HCT116 (cell line): ENCODE measurements around the gene KRT6C. TPM values are rescaled to one million over a fixed set of nuclear protein-coding genes. Genes with fewer than 3 reads are reported as not detected.

Experiments
- ATAC-seq: fragments of 200-7000 bp; cut with Tn5 transposase; 2 replicates; pipeline ENCODE4 v1.9.1; 2020; ENCODE audit warnings: mild to moderate bottlenecking, moderate library complexity
- BruUV-seq: library from RNA; stranded (reverse); fragments of 400-500 nt; replicated peaks from 2 replicates; lab custom pipeline; 2021; lab: Mats Ljungman, UMichigan
- CTCF ChIA-PET: fragments of 300-600 bp; sonication (Branson Sonifier 250); formaldehyde crosslinking; loops from one replicate; lab custom pipeline; 2021; ENCODE audit warnings: antibody characterized with exemption; lab: Charles Lee
- POLR2A ChIA-PET: fragments of 300-600, 350-600 bp; sonication (Branson Sonifier 250); formaldehyde crosslinking; loops from one replicate; lab custom pipeline; 2021; ENCODE audit warnings: antibody characterized with exemption; lab: Charles Lee
- RAD21 ChIA-PET, 2 experiments: fragments of 300-600 bp; sonication (Branson Sonifier 250); formaldehyde crosslinking; loops; one replicate each; lab custom pipeline; 2023; ENCODE audit warnings: low total read pairs in 2 of 2; ENCODE audit not compliant: uncharacterized antibody in 2 of 2, unreplicated experiment in 2 of 2, low non-redundant PET in 1 of 2; lab: Charles Lee
- DNase-seq: peaks from one replicate; pipeline ENCODE4 v3.0.0-alpha.2; 2010; ENCODE audit warnings: low read depth, low spot score
- H2AFZ ChIP-seq: fragments of 200-600 bp; shearing (Covaris generic), sonication (generic); 2 replicates; pipeline ENCODE4 v1.6.1; 2017; ENCODE audit warnings: low read depth, mixed run types, mixed read lengths, antibody characterized with exemption, low read length; ENCODE audit not compliant: poor library complexity, severe bottlenecking
- H3K27ac ChIP-seq: 2 replicates; pipeline ENCODE4 v1.5.1; 2012; ENCODE audit warnings: low read depth, low read length
- H3K27me3 ChIP-seq: fragments of 200-600 bp; sonication (generic); 2 replicates; pipeline ENCODE4 v1.6.1; 2016; ENCODE audit warnings: mixed run types, low read length, mixed read lengths; ENCODE audit not compliant: insufficient read depth
- H3K36me3 ChIP-seq, 2 experiments: fragments of 200-500 bp in 1 of 2; fragments of 200-600 bp in 1 of 2; sonication (Bioruptor generic) in 1 of 2; sonication (generic) in 1 of 2; 2 replicates each; pipeline versions ENCODE4 v1.5.1 to v1.6.1; 2014 to 2016; ENCODE audit warnings: low read length in 2 of 2, inconsistent platforms in 1 of 2, mixed read lengths in 1 of 2, mixed run types in 1 of 2; ENCODE audit not compliant: insufficient read depth in 2 of 2, control insufficient read depth in 1 of 2
- H3K4me1 ChIP-seq, 2 experiments: fragments of 200-600 bp in 1 of 2; sonication (generic) in 1 of 2; 2 replicates each; pipeline versions ENCODE4 v1.5.1 to v1.6.1; 2012 to 2017; ENCODE audit warnings: low read length in 2 of 2, inconsistent platforms in 1 of 2, mild to moderate bottlenecking in 1 of 2, mixed read lengths in 1 of 2, mixed run types in 1 of 2, moderate library complexity in 1 of 2; ENCODE audit not compliant: insufficient read depth in 2 of 2, control insufficient read depth in 1 of 2
- H3K4me2 ChIP-seq: fragments of 200-600 bp; sonication (generic); 2 replicates; pipeline ENCODE4 v1.6.1; 2017; ENCODE audit warnings: mixed run types, low read length, mixed read lengths
- H3K4me3 ChIP-seq, 2 experiments: fragments of 200-600 bp in 1 of 2; sonication (generic) in 1 of 2; replicated peaks in 1 of 2; 2 replicates each; pipeline ENCODE4 v1.5.1; 2011 to 2016; ENCODE audit warnings: low read length in 2 of 2, control low read depth in 1 of 2, low read depth in 1 of 2, mild to moderate bottlenecking in 1 of 2, mixed read lengths in 1 of 2, mixed run types in 1 of 2
- H3K79me2 ChIP-seq: fragments of 200-600 bp; sonication (generic); 2 replicates; pipeline ENCODE4 v1.6.1; 2017; ENCODE audit warnings: mild to moderate bottlenecking, mixed run types, low read length, moderate library complexity, mixed read lengths; ENCODE audit not compliant: insufficient read depth
- H3K9ac ChIP-seq: fragments of 200-600 bp; sonication (generic); 2 replicates; pipeline ENCODE4 v1.6.1; 2016; ENCODE audit warnings: low read length, mixed read lengths
- H3K9me2 ChIP-seq: fragments of 200-600 bp; sonication (generic), shearing (Covaris generic); 2 replicates; pipeline ENCODE4 v1.6.1; 2017; ENCODE audit warnings: mixed run types, mild to moderate bottlenecking, moderate library complexity; ENCODE audit not compliant: insufficient read depth
- H3K9me3 ChIP-seq, 2 experiments: fragments of 200-500 bp in 1 of 2; fragments of 200-600 bp in 1 of 2; sonication (Bioruptor generic) in 1 of 2; sonication (generic) in 1 of 2; 2 replicates each; pipeline ENCODE4 v1.6.1; 2014 to 2017; ENCODE audit warnings: low read length in 2 of 2, mixed read lengths in 2 of 2, inconsistent platforms in 1 of 2, low read depth in 1 of 2, mild to moderate bottlenecking in 1 of 2, mixed run types in 1 of 2, moderate library complexity in 1 of 2; ENCODE audit not compliant: control insufficient read depth in 1 of 2, insufficient read depth in 1 of 2
- H4K20me1 ChIP-seq: fragments of 200-600 bp; sonication (generic), shearing (Covaris generic); 2 replicates; pipeline ENCODE4 v1.6.1; 2017; ENCODE audit warnings: mixed run types, mild to moderate bottlenecking, moderate library complexity; ENCODE audit not compliant: insufficient read depth
- ATF3 ChIP-seq: IDR thresholded peaks from 2 replicates; pipeline ENCODE4 v1.6.1; 2012
- CEBPB ChIP-seq: IDR thresholded peaks from 2 replicates; pipeline ENCODE4 v1.6.1; 2012; ENCODE audit warnings: low read depth
- CTCF ChIP-seq, 3 experiments: fragments of 200-600 bp in 1 of 3; sonication (generic) in 1 of 3; IDR thresholded peaks in 2 of 3; conservative IDR thresholded peaks in 1 of 3; 2 replicates each; pipeline ENCODE4 v1.5.1; 2012 to 2017; ENCODE audit warnings: low read depth in 2 of 3, low read length in 2 of 3, antibody characterized with exemption in 1 of 3, borderline replicate concordance in 1 of 3, control low read depth in 1 of 3, mild to moderate bottlenecking in 1 of 3, mixed read lengths in 1 of 3, mixed run types in 1 of 3, moderate library complexity in 1 of 3; ENCODE audit not compliant: insufficient read depth in 1 of 3
- ELF1 ChIP-seq: IDR thresholded peaks from 2 replicates; pipeline ENCODE4 v1.6.1; 2012; ENCODE audit warnings: low read depth, borderline replicate concordance
- EZH2 ChIP-seq: fragments of 200-600 bp; sonication (generic); IDR thresholded peaks from 2 replicates; pipeline ENCODE4 v1.6.1; 2017; ENCODE audit warnings: antibody characterized with exemption, mixed run types
- EZH2phosphoT487 ChIP-seq: fragments of 200-600 bp; IDR thresholded peaks from 2 replicates; pipeline ENCODE4 v1.6.1; 2018; ENCODE audit warnings: antibody characterized with exemption, borderline replicate concordance
- FOSL1 ChIP-seq: IDR thresholded peaks from 2 replicates; pipeline ENCODE4 v1.6.1; 2012; ENCODE audit warnings: low read depth
- JUND ChIP-seq: IDR thresholded peaks from 2 replicates; pipeline ENCODE4 v1.6.1; 2012
- MAX ChIP-seq: IDR thresholded peaks from 2 replicates; pipeline ENCODE4 v1.6.1; 2012
- POLR2A ChIP-seq: IDR thresholded peaks from 2 replicates; pipeline ENCODE4 v1.7.0; 2011; ENCODE audit warnings: borderline replicate concordance; ENCODE audit not compliant: insufficient read depth, insufficient read length; ENCODE audit errors: extremely low read depth
- POLR2AphosphoS5 ChIP-seq: IDR thresholded peaks from 2 replicates; pipeline ENCODE4 v1.6.1; 2011; ENCODE audit warnings: mild to moderate bottlenecking, low read depth, low read length, moderate library complexity
- RAD21 ChIP-seq: IDR thresholded peaks from 2 replicates; pipeline ENCODE4 v1.6.1; 2012; ENCODE audit warnings: low read depth, mild to moderate bottlenecking
- REST ChIP-seq: IDR thresholded peaks from 2 replicates; pipeline ENCODE4 v1.6.1; 2012; ENCODE audit warnings: low read depth
- SIN3A ChIP-seq: IDR thresholded peaks from 2 replicates; pipeline ENCODE4 v1.6.1; 2012; ENCODE audit warnings: low read depth
- SP1 ChIP-seq: IDR thresholded peaks from 2 replicates; pipeline ENCODE4 v1.6.1; 2012; ENCODE audit warnings: low read depth
- TCF7L2 ChIP-seq: IDR thresholded peaks from 2 replicates; pipeline ENCODE4 v1.7.0; 2011; ENCODE audit warnings: borderline replicate concordance, inconsistent platforms; ENCODE audit not compliant: insufficient read depth, insufficient read length; ENCODE audit errors: extremely low read depth
- YY1 ChIP-seq: IDR thresholded peaks from 2 replicates; pipeline ENCODE4 v1.6.1; 2011; ENCODE audit warnings: low read length, low read depth, moderate library complexity, mild to moderate bottlenecking; ENCODE audit not compliant: insufficient replicate concordance; ENCODE audit errors: extremely low read depth
- ZFX ChIP-seq: fragments of 450-650 bp; IDR thresholded peaks from 2 replicates; pipeline ENCODE4 v1.6.1; 2017
- ZNF274 ChIP-seq: fragments of 200-500 bp; sonication (Bioruptor generic); IDR thresholded peaks from 2 replicates; pipeline ENCODE4 v1.6.1; 2014; ENCODE audit warnings: mild to moderate bottlenecking, low read depth, low read length, inconsistent platforms
- intact Hi-C: fragments of 100-400 bp; cut with micrococcal nuclease; formaldehyde crosslinking; loops from 2 replicates; pipeline ENCODE4 v1.10.0; 2022
- total RNA-seq: library from RNA; stranded (reverse); gene quantifications from one replicate; pipeline ENCODE4 v1.2.1, GENCODE V29; 2021; ENCODE audit not compliant: unreplicated experiment

Gene KRT6C
- total RNA-seq, 1 experiment from 2014 or later = not detected

GRCh38 chr12:52517005-52517835, 43.6 kb upstream of the KRT6C start:
- no peak for TF ChIP-seq JUND
- no peak for TF ChIP-seq ZFX
- TF ChIP-seq POLR2A = no peak
- TF ChIP-seq ATF3 = no peak
- TF ChIP-seq CTCF (IDR thresholded peaks at IDR 0.05 in 2 of 3, conservative IDR thresholded peaks at IDR 0.05 in 1 of 3; ENCODE audit: borderline replicate concordance in 1 of 3, insufficient read depth in 1 of 3, low read depth in 2 of 3, low read length in 2 of 3) = no peak
- no peak for TF ChIP-seq YY1
- TF ChIP-seq TCF7L2 = no peak
- TF ChIP-seq CEBPB = no peak
- no peak for TF ChIP-seq SP1
- no peak for TF ChIP-seq EZH2
- TF ChIP-seq EZH2phosphoT487 = no peak
- TF ChIP-seq RAD21 = no peak
- TF ChIP-seq ZNF274 = no peak
- TF ChIP-seq SIN3A = no peak
- TF ChIP-seq REST = no peak
- TF ChIP-seq MAX = no peak
- TF ChIP-seq POLR2AphosphoS5 = no peak
- TF ChIP-seq ELF1 = no peak
- no peak for TF ChIP-seq FOSL1
- Histone ChIP-seq H3K27ac (no peak overlapping the region), H3K4me3 (no peak overlapping the region), H3K9me2 (no peaks in the 10 kb centered on the region), H3K4me1 (peaks cover 17 to 34% of the 10 kb centered on the region in 2 experiments), H3K27me3 (no peaks in the 10 kb centered on the region), H3K36me3 (no peaks in the 10 kb centered on the region), H3K9me3 (no peaks in the 10 kb centered on the region), H2AFZ (no peak overlapping the region), H3K4me2 (no peak overlapping the region), H3K9ac (no peak overlapping the region), H4K20me1 (no peaks in the 10 kb centered on the region), H3K79me2 (no peaks in the 10 kb centered on the region)
- BruUV-seq = no TSS peak
- CTCF ChIA-PET = interaction anchor here (0.6 to 1.2 kb wide), 2 partner anchors 10 to 468 kb away, joined by 3 to 4 read pairs; no protein-coding TSS in a partner anchor
- no peak for ATAC-seq
- intact Hi-C loops = no loop called here
- POLR2A ChIA-PET = no interaction called here
- RAD21 ChIA-PET = interaction anchor here in 1 of 2 experiments (0.6 kb wide), 1 partner anchor 672 kb away, joined by 4 read pairs; no protein-coding TSS in a partner anchor
- no peak for DNase-seq
